ENCODE measurements around the gene GUK1.

GUK1 gene

GRCh38 chr1:228164561-228165371 lies 24.7 kb downstream of the GUK1 start:
- no peak for DNase-seq

- DNase-seq, result peak; percentile 100
Measured at GRCh38 chr1:228165372-228166169, 25.5 kb downstream of the GUK1 start, which contains the start of gene IBA57. IBA57 (plus strand) TSS chr1:228165804; CDS start chr1:228165817, 13 bp downstream.

GRCh38 chr1:228166170-228166936 lies 26.3 kb downstream of the GUK1 start:
- DNase-seq, result peak; percentile 51

GRCh38 chr1:228168563-228169270 lies 28.6 kb downstream of the GUK1 start:
- DNase-seq, result no peak

DNA sequence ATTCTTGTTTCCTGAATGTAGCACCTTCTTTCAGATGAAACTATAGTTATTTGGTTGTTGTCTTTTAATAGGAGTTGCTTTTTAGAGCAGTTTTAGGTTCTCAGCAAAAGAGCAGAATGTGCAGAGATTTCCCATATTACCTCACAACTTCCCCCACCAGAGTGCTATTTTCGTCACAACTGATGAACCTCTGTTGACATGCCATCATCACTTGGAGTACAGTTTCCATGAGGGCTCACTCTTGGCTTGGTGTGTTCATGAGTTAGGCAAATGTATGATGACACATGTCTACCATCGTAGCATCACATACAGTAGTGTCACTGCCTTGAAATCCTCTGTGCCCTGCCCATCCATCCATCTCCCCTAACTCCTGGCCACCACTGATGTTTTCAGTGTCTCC lies 29.3 kb downstream of the GUK1 start:
- no peak for DNase-seq

DNA sequence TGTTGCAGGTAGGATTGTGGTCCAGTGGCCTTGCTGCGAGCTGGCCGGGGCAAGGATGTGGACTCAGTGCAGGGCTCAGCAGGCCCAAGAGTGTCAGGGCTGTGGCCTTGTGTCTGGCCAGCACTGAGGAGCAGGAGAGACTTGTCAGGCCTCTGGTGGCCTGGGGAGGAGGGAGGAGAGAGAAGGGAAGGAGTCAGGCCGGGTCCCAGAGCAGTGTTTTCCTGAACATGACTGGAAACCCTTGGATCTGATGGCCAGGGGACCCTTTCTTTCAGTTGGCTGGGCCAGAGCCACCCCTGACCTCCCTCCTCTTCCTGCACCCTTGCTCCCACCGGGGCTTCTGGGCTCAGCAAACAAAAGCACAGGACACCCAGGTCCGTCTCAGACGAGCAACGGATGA lies 30.6 kb downstream of the GUK1 start:
- no peak for DNase-seq

DNA sequence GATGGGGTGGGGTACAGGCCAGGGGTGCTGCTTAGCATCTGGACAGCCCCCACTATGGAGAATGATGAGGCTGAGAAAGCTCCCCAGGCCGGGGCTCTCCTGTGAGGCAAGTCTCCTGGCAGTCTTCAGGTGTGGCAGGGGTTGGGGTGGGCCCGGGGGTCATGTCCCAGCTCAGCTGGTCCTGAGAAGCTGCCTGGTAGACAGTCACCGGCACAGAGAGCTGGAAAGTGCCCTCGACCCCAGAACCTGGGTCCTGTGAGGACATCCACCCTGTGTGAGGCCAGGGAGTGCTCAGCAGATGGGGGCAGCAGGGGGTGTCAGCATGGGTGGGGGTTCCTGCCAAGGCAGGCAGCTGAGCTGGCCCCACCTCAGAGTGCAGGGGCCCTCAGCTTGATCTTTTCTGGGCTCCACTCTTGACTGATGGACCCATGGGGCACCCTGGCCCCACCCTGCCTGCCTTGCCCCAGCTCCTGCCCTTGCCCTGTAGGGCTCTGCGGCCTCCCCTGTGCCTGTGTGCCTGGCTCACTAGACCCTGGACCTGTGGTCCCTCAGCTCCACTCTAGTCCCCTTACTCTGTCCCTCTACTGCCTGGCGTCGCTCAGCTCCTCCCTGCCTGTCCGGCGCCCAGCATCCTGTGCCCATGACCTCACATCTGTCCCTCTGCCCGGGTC lies 31.3 kb downstream of the GUK1 start:
- no peak for DNase-seq

- DNase-seq, result no peak
Measured at GRCh38 chr1:228172591-228173527, 32.8 kb downstream of the GUK1 start.

GRCh38 chr1:228173528-228174481 lies 33.7 kb downstream of the GUK1 start:
- peak; percentile 40 for DNase-seq

DNA sequence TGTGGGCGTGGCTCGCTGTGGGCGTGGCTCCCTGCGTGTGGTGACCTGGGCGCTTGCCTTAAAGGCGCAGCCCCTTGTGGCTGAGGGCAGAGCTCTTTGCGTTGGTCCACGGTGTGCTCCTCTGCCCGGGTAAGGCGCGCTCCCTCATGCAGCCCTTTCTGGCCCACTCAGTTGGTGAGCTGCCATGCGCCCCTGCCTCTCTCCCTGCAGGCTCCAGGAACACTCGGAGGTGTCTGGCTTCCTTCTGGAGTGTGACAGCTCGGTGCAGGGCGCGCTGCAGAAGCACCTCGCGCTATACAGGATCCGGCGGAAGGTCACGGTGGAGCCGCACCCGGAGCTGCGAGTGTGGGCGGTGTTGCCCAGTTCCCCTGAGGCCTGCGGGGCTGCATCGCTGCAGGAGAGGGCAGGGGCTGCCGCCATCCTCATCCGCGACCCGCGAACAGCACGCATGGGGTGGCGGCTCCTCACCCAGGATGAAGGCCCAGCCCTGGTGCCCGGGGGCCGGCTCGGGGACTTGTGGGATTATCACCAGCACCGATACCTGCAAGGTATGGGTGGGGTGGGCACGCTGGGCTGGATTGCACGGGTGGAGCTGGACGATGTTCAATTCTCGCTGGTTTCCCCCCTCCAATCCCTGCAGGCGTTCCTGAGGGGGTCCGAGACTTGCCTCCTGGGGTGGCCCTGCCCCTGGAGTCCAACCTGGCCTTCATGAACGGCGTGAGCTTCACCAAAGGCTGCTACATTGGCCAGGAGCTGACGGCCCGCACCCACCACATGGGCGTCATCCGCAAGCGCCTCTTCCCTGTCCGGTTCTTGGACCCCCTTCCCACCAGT lies 34.6 kb downstream of the GUK1 start:
- no peak for DNase-seq

DNA sequence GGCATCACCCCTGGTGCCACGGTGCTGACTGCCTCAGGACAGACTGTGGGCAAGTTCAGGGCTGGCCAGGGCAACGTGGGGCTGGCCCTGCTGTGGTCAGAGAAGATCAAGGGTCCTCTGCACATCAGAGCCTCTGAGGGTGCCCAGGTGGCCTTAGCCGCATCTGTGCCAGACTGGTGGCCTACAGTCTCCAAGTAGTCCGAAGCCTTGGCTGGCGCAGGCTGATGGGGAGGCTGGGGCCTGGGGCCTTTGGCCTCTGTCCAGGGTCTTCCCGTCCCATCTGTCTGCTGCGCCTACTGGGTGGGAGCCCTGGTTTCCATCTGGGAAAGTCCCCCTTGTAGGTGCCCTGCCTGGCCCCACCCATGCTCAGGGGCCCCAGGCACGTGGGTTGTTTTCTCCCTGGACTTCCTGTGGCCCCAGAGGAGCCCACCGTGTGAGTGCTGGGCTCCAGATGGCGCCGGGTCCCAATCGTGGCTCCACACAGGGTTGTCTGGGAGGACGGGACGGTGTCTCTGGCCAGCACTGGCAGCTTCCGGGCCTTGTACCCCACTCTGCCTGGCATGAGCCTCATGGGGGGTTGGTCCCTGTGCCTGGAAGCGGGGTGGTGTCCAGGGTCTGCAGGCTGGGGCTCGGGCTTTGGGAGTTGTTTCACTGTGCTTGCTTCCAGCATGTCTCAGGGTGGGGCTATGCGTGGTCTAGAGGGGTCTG lies 35.4 kb downstream of the GUK1 start:
- no peak for DNase-seq

- no peak for DNase-seq
Measured at GRCh38 chr1:228176024-228176395, 35.9 kb downstream of the GUK1 start.

- DNase-seq, result no peak
Measured at GRCh38 chr1:228176461-228177182, 36.5 kb downstream of the GUK1 start.

- no peak for DNase-seq
Measured at GRCh38 chr1:228177183-228177475, 37.0 kb downstream of the GUK1 start.

GRCh38 chr1:228177721-228178710 lies 37.9 kb downstream of the GUK1 start:
- DNase-seq, result no peak
